ENCODE data around the gene SLC9A7.

The SLC9A7 gene

DNA sequence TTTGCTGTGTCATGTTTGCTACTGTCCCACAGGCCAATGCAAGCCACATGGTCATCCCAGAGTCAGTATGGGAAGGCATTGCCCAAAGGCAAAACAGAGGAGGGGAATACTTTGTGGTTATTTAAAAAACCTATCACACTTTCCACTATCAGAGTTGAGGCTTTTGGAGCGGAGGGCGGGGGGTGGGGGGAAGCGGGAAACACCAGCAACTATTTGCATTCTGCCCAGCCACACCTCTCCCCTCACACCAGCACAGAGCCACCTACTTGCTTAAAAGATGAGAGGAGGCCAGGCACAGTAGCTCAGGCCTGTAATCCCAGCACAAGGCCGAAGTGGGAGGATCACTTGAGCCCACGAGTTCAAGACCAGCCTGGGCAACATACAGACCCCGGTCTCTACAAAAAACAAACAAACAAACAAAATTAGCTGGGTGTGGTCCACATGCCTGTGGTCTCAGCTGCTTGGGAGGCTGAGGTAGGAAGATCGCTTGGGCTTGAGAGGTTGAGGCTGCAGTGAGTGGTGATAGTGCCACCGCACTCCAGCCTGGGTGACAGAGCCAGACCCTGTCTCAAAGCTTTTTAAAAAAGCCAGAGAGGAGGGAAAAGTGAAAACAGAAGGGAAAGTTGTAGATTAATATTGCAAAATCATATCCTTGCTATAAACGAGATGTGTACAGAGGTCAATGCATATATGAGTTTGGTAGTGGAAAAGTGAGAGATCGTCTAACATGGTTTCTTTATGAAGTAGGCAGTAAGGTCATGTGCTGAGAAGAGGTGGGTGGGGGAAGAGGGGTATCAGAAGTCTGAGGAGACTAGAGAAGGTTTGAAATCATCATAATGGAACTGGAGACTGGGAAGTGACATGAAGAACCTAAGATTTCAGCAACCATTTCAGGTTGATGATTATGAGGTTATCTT lies 187.2 kb downstream of the SLC9A7 start:
- no peak for DNase-seq

GRCh38 chrX:46569621-46570020 lies 189.3 kb downstream of the SLC9A7 start:
- DNase-seq: no peak

GRCh38 chrX:46567388-46567787 lies 191.5 kb downstream of the SLC9A7 start:
- no peak for DNase-seq

GRCh38 chrX:46561824-46562657 lies 196.9 kb downstream of the SLC9A7 start:
- DNase-seq: no peak

DNA sequence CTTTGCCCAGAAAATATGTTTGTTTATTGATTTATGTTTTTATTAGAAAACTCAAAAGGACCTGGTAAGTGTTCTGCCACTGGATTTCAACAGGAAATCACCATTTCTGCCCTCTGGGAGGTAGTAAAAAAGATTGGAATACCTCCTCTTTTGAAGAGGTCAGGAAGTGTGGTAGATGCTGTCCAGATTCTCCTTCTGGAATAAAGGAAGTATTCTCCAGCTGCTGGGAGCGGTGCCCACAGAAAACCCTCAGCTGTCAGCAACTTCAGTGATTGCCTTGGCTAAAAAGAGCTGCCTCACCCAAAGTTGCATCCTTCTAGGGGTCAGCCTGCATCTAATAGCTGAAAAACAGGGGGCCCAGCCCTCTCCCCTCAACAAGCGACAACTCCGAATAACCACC lies 199.9 kb downstream of the SLC9A7 start:
- DNase-seq: no peak

- no peak for DNase-seq
Observed at GRCh38 chrX:46554942-46555341, 204.0 kb downstream of the SLC9A7 start.

DNA sequence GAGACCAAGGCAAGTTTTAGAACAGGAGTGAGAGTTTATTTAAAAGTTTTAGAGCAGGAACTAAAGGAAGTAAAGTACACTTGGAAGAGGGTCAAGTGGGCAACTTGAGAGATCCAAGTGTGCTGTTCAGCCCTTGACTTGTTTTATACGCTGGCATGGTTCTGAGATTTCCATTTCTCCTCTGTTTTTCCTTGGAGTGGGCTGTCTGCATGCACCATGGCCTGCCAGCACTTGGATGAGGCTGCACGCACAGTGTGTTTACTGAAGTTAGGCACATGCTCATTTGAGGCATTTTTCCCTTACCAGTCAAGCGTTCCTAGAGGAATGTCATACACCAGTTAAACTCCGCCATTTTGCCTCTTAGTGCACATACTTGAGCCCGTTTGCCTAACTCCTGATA lies 205.0 kb downstream of the SLC9A7 start:
- DNase-seq: no peak

DNA sequence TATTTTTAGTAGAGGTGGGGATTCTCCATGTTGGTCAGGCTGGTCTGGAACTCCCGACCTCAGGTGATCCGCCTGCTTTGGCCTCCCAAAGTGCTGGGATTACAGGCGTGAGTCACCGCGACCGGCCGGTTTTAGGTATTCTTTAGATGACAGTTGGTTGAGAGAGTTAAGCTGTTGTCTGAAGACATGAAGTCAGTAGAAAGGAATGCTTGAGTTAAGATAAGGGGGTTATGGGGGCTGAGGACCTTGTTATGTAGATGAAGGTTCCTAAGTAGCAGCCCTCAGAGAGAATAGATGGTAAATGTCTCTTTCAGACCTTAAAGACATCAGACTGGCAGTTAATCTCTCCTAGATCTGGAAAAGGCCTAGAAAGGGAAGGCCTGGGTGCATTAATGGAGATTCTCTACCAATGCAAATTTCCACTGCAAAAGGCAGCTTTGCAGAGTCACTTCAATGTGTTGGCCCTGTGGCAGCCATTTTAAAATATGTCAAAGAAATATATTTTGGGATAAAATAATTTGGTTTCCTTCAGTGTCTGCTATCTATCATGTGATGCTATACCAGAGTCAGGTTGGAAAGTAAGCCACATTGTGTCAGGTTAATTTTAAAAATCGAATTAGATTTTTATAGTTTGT lies 207.3 kb downstream of the SLC9A7 start:
- DNase-seq: peak; percentile 72

DNA sequence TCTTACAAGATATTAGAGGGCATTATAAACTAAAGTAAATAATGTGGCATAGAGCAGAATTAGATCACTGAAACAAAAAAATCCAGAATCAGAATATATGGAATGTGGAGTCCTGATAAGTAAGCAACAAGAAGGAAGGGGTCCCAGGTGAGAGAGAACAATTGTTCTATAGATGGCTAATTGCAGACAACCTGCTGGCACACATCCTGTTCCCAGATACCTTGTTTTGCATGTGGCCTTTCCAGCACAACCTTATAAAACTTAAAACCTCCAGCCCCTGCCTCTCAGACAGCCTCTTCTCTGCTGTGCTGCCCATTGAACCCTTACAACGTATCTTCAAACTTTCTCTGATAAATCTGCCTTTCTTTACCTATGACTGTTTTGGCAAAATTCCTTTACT lies 209.0 kb downstream of the SLC9A7 start:
- DNase-seq: no peak
